HCEC 1CT (cell line): ENCODE measurements around the gene ZNF462.
A peak's percentile ranks its signal among the peaks of the same experiment; 100 is the strongest.

Experiments used
- DNase-seq: peaks from one replicate; pipeline ENCODE4 v3.0.0-alpha.2; 2017

The ZNF462 gene

GRCh38 chr9:107016383-107016782 lies 153.4 kb downstream of the ZNF462 start:
- no peak for DNase-seq

- DNase-seq = peak; percentile 86
These were observed 156.0 kb downstream of the ZNF462 start for GRCh38 chr9:107018861-107019545.

GRCh38 chr9:107020040-107020530 lies 157.1 kb downstream of the ZNF462 start:
- peak; percentile 91 for DNase-seq

GRCh38 chr9:107024193-107024592 lies 161.2 kb downstream of the ZNF462 start:
- DNase-seq = no peak

GRCh38 chr9:107025260-107026035 lies 162.5 kb downstream of the ZNF462 start:
- DNase-seq = no peak

GRCh38 chr9:107029146-107029545 lies 166.2 kb downstream of the ZNF462 start:
- DNase-seq = no peak

GRCh38 chr9:107033966-107034365 lies 171.0 kb downstream of the ZNF462 start:
- DNase-seq = no peak

- no peak for DNase-seq
These were observed 171.9 kb downstream of the ZNF462 start for GRCh38 chr9:107034831-107035230.

GRCh38 chr9:107036367-107036766 lies 173.4 kb downstream of the ZNF462 start:
- DNase-seq = no peak

- DNase-seq = peak; percentile 38
These were observed 176.6 kb downstream of the ZNF462 start for GRCh38 chr9:107039542-107039941.

GRCh38 chr9:107042606-107043005 lies 179.6 kb downstream of the ZNF462 start:
- DNase-seq = no peak

- no peak for DNase-seq
These were observed 180.9 kb downstream of the ZNF462 start for GRCh38 chr9:107043886-107044285.

GRCh38 chr9:107044872-107045271 lies 181.9 kb downstream of the ZNF462 start:
- no peak for DNase-seq

GRCh38 chr9:107046692-107047091 lies 183.7 kb downstream of the ZNF462 start:
- DNase-seq = no peak

GRCh38 chr9:107049046-107049802 lies 186.3 kb downstream of the ZNF462 start:
- DNase-seq = no peak

- no peak for DNase-seq
These were observed 186.8 kb downstream of the ZNF462 start for GRCh38 chr9:107049803-107050184.

- DNase-seq = no peak
These were observed 188.4 kb downstream of the ZNF462 start for GRCh38 chr9:107051392-107051791.

GRCh38 chr9:107054146-107054545 lies 191.2 kb downstream of the ZNF462 start:
- no peak for DNase-seq

- no peak for DNase-seq
These were observed 196.3 kb downstream of the ZNF462 start for GRCh38 chr9:107059220-107059619.

- no peak for DNase-seq
These were observed 197.1 kb downstream of the ZNF462 start for GRCh38 chr9:107060062-107060461.
